Endothelial cell of umbilical vein (primary cell): Measurements from ENCODE around the gene SNRNP35. TPM values are rescaled to one million over a fixed set of nuclear protein-coding genes. Genes with fewer than 3 reads are reported as not detected.
"Not testable (repeated sequence)": the region's sequence is repeated elsewhere in the genome, so short reads cannot be mapped to it uniquely, and the experiment has no call there.

Experiments
- BruUV-seq: library from RNA; stranded (reverse); fragments of 400-500 nt; replicated peaks from 2 replicates; lab custom pipeline; 2021; lab: Mats Ljungman, UMichigan
- CTCF ChIA-PET: fragments of 300-600, 350-600 bp; sonication (Branson Sonifier 250); formaldehyde crosslinking; loops from one replicate; lab custom pipeline; 2021; ENCODE audit warnings: antibody characterized with exemption, inconsistent platforms; lab: Charles Lee
- POLR2A ChIA-PET: fragments of 300-600, 350-600 bp; sonication (Branson Sonifier 250); formaldehyde crosslinking; loops from one replicate; lab custom pipeline; 2021; ENCODE audit warnings: antibody characterized with exemption, inconsistent platforms; lab: Charles Lee
- DNase-seq: peaks from one replicate; pipeline ENCODE4 v3.0.0-alpha.2; 2011; ENCODE audit warnings: low read depth, low spot score
- FAIRE-seq: peaks from 2 replicates; lab custom pipeline; 2011; peaks lifted over from hg19 to GRCh38; lab: Jason Lieb, UNC
- H2AFZ ChIP-seq: 2 replicates; pipeline ENCODE4 v1.6.0; 2012; ENCODE audit warnings: low read depth, low read length, control low read depth, inconsistent platforms
- H3K27ac ChIP-seq: 2 replicates; pipeline ENCODE4 v1.5.1; 2011; ENCODE audit warnings: low read depth, mild to moderate bottlenecking, control low read depth, low read length, moderate library complexity; ENCODE audit not compliant: insufficient read depth
- H3K27me3 ChIP-seq, 2 experiments: 2 replicates each; pipeline versions ENCODE4 v1.6.0 to v1.6.1; 2011; ENCODE audit warnings: low read length in 2 of 2, mixed read lengths in 1 of 2; ENCODE audit not compliant: control insufficient read depth in 2 of 2, insufficient read depth in 2 of 2
- H3K36me3 ChIP-seq, 2 experiments: 2 replicates in 1 of 2; 3 replicates in 1 of 2; pipeline ENCODE4 v1.5.1; 2011; ENCODE audit warnings: low read length in 2 of 2, mild to moderate bottlenecking in 1 of 2, moderate library complexity in 1 of 2; ENCODE audit not compliant: control insufficient read depth in 2 of 2, insufficient read depth in 2 of 2; ENCODE audit errors: extremely low read depth in 1 of 2
- H3K4me1 ChIP-seq: 3 replicates; pipeline ENCODE4 v1.5.1; 2011; ENCODE audit warnings: mild to moderate bottlenecking, low read length; ENCODE audit not compliant: control insufficient read depth, insufficient read depth; ENCODE audit errors: extremely low read depth
- H3K4me2 ChIP-seq: 2 replicates; pipeline ENCODE4 v1.6.1; 2011; ENCODE audit warnings: low read length, control low read depth, mixed read lengths; ENCODE audit not compliant: insufficient read depth
- H3K4me3 ChIP-seq, 3 experiments: fragments of 200-600 bp in 1 of 3; sonication (generic), shearing (Covaris generic) in 1 of 3; replicated peaks in 1 of 3; 2 replicates each; pipeline ENCODE4 v1.5.1; 2011 to 2016; ENCODE audit warnings: control low read depth in 3 of 3, low read length in 3 of 3, mild to moderate bottlenecking in 2 of 3, inconsistent platforms in 1 of 3, low read depth in 1 of 3, moderate library complexity in 1 of 3; ENCODE audit not compliant: insufficient read depth in 1 of 3
- H3K79me2 ChIP-seq: 2 replicates; pipeline ENCODE4 v1.6.0; 2012; ENCODE audit warnings: low read length, inconsistent platforms; ENCODE audit not compliant: control insufficient read depth, insufficient read depth
- H3K9ac ChIP-seq: replicated peaks from 2 replicates; pipeline ENCODE3; 2011; ENCODE audit warnings: low read length, control low read depth; ENCODE audit not compliant: insufficient read depth; ENCODE audit errors: extremely low read depth
- H3K9me1 ChIP-seq: replicated peaks from 3 replicates; pipeline ENCODE4 v1.6.0; 2011; ENCODE audit warnings: mild to moderate bottlenecking, low read length; ENCODE audit not compliant: control insufficient read depth, insufficient read depth; ENCODE audit errors: extremely low read depth
- H3K9me3 ChIP-seq: replicated peaks from 2 replicates; pipeline ENCODE4 v1.5.1; 2012; ENCODE audit warnings: low read length, inconsistent platforms; ENCODE audit not compliant: control insufficient read depth, insufficient read depth
- H4K20me1 ChIP-seq: replicated peaks from 2 replicates; pipeline ENCODE3; 2011; ENCODE audit warnings: mild to moderate bottlenecking, low read length; ENCODE audit not compliant: control insufficient read depth, insufficient read depth; ENCODE audit errors: extremely low read depth
- JUN ChIP-seq: IDR thresholded peaks from 2 replicates; pipeline ENCODE4 v1.6.1; 2011; ENCODE audit warnings: borderline replicate concordance, low read depth; ENCODE audit not compliant: insufficient read length, insufficient read depth
- dilution Hi-C: fragments of 300-500 bp; cut with MboI; formaldehyde crosslinking; loops from one replicate; pipeline ENCODE4 v1.15.0; 2019; ENCODE audit warnings: low sequenced_read_pairs; ENCODE audit not compliant: extremely low pct_ligation_motif_present
- intact Hi-C: fragments of 100-400 bp; cut with micrococcal nuclease; formaldehyde crosslinking; loops from one replicate; pipeline ENCODE4 v1.10.0; 2022
- polyA plus RNA-seq, 4 experiments: library from polyadenylated mRNA; depleted of rRNA in 3 of 4; stranded (reverse) in 3 of 4; unstranded in 1 of 4; fragments of >200 nt; gene quantifications; 2 replicates each; pipeline versions ENCODE4 v1.2.1 to v1.2.3, GENCODE V29; 2011 to 2012; ENCODE audit warnings: missing spikeins in 1 of 4
- total RNA-seq: library from RNA; stranded (reverse); gene quantifications from 2 replicates; pipeline ENCODE4 v1.2.3, GENCODE V29; 2021

Gene SNRNP35
- total and polyA plus RNA-seq, 2 donors (not counting 3 experiments of a cell fraction or from before 2014, with no cell fraction given): 15.9 to 30.6 TPM

DNA sequence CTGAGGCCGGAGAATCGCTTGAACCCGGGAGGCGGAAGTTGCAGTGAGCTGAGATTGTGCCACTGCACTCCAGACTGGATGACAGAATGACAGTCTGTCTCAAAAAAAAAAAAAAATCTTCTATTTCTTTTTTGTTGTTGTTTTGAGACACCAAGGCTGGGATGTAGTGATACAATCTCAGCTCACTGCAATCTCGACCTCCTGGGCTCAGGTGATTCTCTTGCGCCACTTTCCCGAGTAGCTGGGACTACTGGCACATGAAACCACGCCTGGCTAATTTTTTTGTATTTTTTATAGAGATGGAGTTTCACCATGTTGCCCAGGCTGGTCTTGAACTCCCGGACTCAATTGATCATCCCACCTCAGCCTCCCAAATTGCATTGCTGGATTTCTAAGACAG, 7.3 kb upstream of the SNRNP35 start:
- no TSS peak for BruUV-seq
- Histone ChIP-seq H3K79me2 (no peaks in the 10 kb centered on the region), H3K27me3 (no peaks in the 10 kb centered on the region), H3K36me3 (no peaks in the 10 kb centered on the region), H3K4me2 (no peak overlapping the region), H3K27ac (no peak overlapping the region), H3K4me1 (peaks cover 10% of the 10 kb centered on the region), H3K9me3 (no peaks in the 10 kb centered on the region), H3K9me1 (no peaks in the 10 kb centered on the region), H2AFZ (no peak overlapping the region), H4K20me1 (no peaks in the 10 kb centered on the region), H3K9ac (no peak overlapping the region), H3K4me3 (no peak overlapping the region)
- DNase-seq: no peak
- no peak for TF ChIP-seq JUN
- intact Hi-C loops (no loop called here), dilution Hi-C loops (no loop called here)
- ChIA-PET CTCF (no interaction called here), POLR2A (interaction anchor here (0.7 kb wide), 1 partner anchor 549 kb away, joined by 6 read pairs; no protein-coding TSS in a partner anchor)
- no peak for FAIRE-seq

DNA sequence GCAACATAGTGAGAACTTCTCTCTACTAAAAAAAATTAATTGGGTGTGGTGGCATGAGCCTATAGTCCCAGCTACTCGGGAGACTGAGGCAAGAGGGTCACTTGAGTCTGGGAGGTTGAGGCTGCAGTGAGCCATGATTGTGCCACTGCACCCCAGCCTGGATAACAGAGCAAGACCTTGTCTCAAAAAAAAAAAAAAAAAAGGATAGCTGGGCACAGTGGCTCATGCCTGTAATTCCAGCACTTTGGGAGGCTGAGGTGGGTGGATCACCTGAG, 5.7 kb upstream of the SNRNP35 start:
- H3K79me2 ChIP-seq, H3K9ac ChIP-seq, H3K4me2 ChIP-seq, H3K27ac ChIP-seq, H3K9me1 ChIP-seq, H3K4me1 ChIP-seq, H4K20me1 ChIP-seq, FAIRE-seq, intact Hi-C loops, H2AFZ ChIP-seq, H3K36me3 ChIP-seq, H3K27me3 ChIP-seq, BruUV-seq, H3K9me3 ChIP-seq, dilution Hi-C loops, CTCF ChIA-PET, DNase-seq, H3K4me3 ChIP-seq: not testable (repeated sequence)
- POLR2A ChIA-PET: interaction anchor here (0.5 to 0.7 kb wide), 3 partner anchors 12 to 1060 kb away, joined by 3 to 5 read pairs (median 4); no protein-coding TSS in a partner anchor
